Keratinocyte (primary cell): ENCODE data around the gene DIPK1A. TPM values are rescaled to one million over a fixed set of nuclear protein-coding genes. Genes with fewer than 3 reads are reported as not detected.
A peak's percentile ranks its signal among the peaks of the same experiment; 100 is the strongest.

Experiments
- DNase-seq: peaks from one replicate; pipeline ENCODE4 v3.0.0-alpha.2; 2011; ENCODE audit warnings: low read depth, missing footprints, low spot score
- FAIRE-seq: peaks from 2 replicates; lab custom pipeline; 2011; peaks lifted over from hg19 to GRCh38; lab: Jason Lieb, UNC
- H2AFZ ChIP-seq: 2 replicates; pipeline ENCODE4 v1.6.0; 2012; ENCODE audit warnings: low read length, control low read depth, inconsistent platforms; ENCODE audit not compliant: control insufficient read depth
- H3K27ac ChIP-seq: 2 replicates; pipeline ENCODE4 v1.5.1; 2011; ENCODE audit warnings: low read length; ENCODE audit not compliant: control insufficient read depth, insufficient read depth
- H3K27me3 ChIP-seq: 3 replicates; pipeline ENCODE4 v1.6.0; 2011; ENCODE audit warnings: low read length; ENCODE audit not compliant: control insufficient read depth, insufficient read depth; ENCODE audit errors: extremely low read depth
- H3K36me3 ChIP-seq, 2 experiments: 2 replicates in 1 of 2; 3 replicates in 1 of 2; pipeline ENCODE4 v1.5.1; 2011; ENCODE audit warnings: low read length in 2 of 2, mild to moderate bottlenecking in 1 of 2; ENCODE audit not compliant: control insufficient read depth in 2 of 2, insufficient read depth in 2 of 2; ENCODE audit errors: extremely low read depth in 1 of 2
- H3K4me1 ChIP-seq: 3 replicates; pipeline ENCODE4 v1.5.1; 2011; ENCODE audit warnings: low read length; ENCODE audit not compliant: control insufficient read depth, insufficient read depth; ENCODE audit errors: extremely low read depth
- H3K4me2 ChIP-seq: 3 replicates; pipeline ENCODE4 v1.6.0; 2011; ENCODE audit warnings: low read depth, low read length; ENCODE audit not compliant: control insufficient read depth, insufficient read depth; ENCODE audit errors: extremely low read depth
- H3K4me3 ChIP-seq, 3 experiments: fragments of 200-600 bp in 1 of 3; sonication (generic) in 1 of 3; 2 replicates in 2 of 3; 3 replicates in 1 of 3; pipeline ENCODE4 v1.5.1; 2011 to 2016; ENCODE audit warnings: low read length in 3 of 3, mild to moderate bottlenecking in 3 of 3, control low read depth in 2 of 3, inconsistent platforms in 1 of 3, low read depth in 1 of 3, mixed read lengths in 1 of 3, mixed run types in 1 of 3, moderate library complexity in 1 of 3; ENCODE audit not compliant: control insufficient read depth in 2 of 3, insufficient read depth in 2 of 3; ENCODE audit errors: extremely low read depth in 1 of 3
- H3K79me2 ChIP-seq: 2 replicates; pipeline ENCODE4 v1.6.0; 2012; ENCODE audit warnings: low read length; ENCODE audit not compliant: control insufficient read depth, insufficient read depth
- H3K9ac ChIP-seq: 3 replicates; pipeline ENCODE4 v1.6.0; 2011; ENCODE audit warnings: low read length; ENCODE audit not compliant: control insufficient read depth, insufficient read depth; ENCODE audit errors: extremely low read depth
- H3K9me1 ChIP-seq: 3 replicates; pipeline ENCODE4 v1.6.0; 2011; ENCODE audit warnings: low read length; ENCODE audit not compliant: control insufficient read depth, insufficient read depth; ENCODE audit errors: extremely low read depth
- H3K9me3 ChIP-seq: 2 replicates; pipeline ENCODE4 v1.5.1; 2012; ENCODE audit warnings: low read depth, low read length; ENCODE audit not compliant: control insufficient read depth
- H4K20me1 ChIP-seq: 3 replicates; pipeline ENCODE4 v1.6.0; 2011; ENCODE audit warnings: low read length; ENCODE audit not compliant: control insufficient read depth, insufficient read depth; ENCODE audit errors: extremely low read depth
- CTCF ChIP-seq, 3 experiments: IDR thresholded peaks in 1 of 3; conservative IDR thresholded peaks in 1 of 3; optimal IDR thresholded peaks in 1 of 3; 2 replicates in 2 of 3; 3 replicates in 1 of 3; pipeline versions ENCODE3 to v1.5.1; 2011; ENCODE audit warnings: low read length in 3 of 3, mild to moderate bottlenecking in 3 of 3, moderate library complexity in 2 of 3, control low read depth in 1 of 3, inconsistent platforms in 1 of 3; ENCODE audit not compliant: insufficient read depth in 2 of 3; ENCODE audit errors: extremely low read depth in 1 of 3
- EZH2 ChIP-seq: IDR thresholded peaks from one replicate; pipeline ENCODE4 v1.6.1; 2012; ENCODE audit warnings: inconsistent platforms, mild to moderate bottlenecking, low read length, moderate library complexity
- dilution Hi-C: fragments of 300-500 bp; cut with MboI; formaldehyde crosslinking; loops from one replicate; pipeline ENCODE4 v1.7.0; 2020; ENCODE audit warnings: low sequenced_read_pairs; ENCODE audit not compliant: extremely low pct_ligation_motif_present
- polyA plus RNA-seq, 5 experiments: library from polyadenylated mRNA; depleted of rRNA in 3 of 5; stranded (reverse) in 3 of 5; stranded (forward) in 1 of 5; unstranded in 1 of 5; fragments of >200 nt; gene quantifications; 1 replicate in 1 of 5; 2 replicates in 3 of 5; 3 replicates in 1 of 5; pipeline versions ENCODE4 v1.2.1 to v1.2.3, GENCODE V29; 2011 to 2012; ENCODE audit warnings: missing spikeins in 2 of 5, low read depth in 1 of 5, low replicate concordance in 1 of 5

Gene DIPK1A
- polyA plus RNA-seq, 1 donor (not counting 4 experiments of a cell fraction or from before 2014, with no cell fraction given) = 22.0 TPM

- peaks cover 22% of the 10 kb centered on the region for H3K4me1 ChIP-seq
- H3K36me3 ChIP-seq = peaks cover 36 to 43% of the 10 kb centered on the region in 2 experiments
- H3K4me3 ChIP-seq = no peak overlapping the region
- H2AFZ ChIP-seq = no peak overlapping the region
- no peak overlapping the region for H3K27ac ChIP-seq
- H3K9me1 ChIP-seq = no peaks in the 10 kb centered on the region
- peaks cover 87% of the 10 kb centered on the region for H3K79me2 ChIP-seq
- no peaks in the 10 kb centered on the region for H3K9me3 ChIP-seq
- TF ChIP-seq CTCF (optimal IDR thresholded peaks at IDR 0.05 in 1 of 3, IDR thresholded peaks at IDR 0.05 in 1 of 3, conservative IDR thresholded peaks at IDR 0.05 in 1 of 3; ENCODE audit: extremely low read depth in 1 of 3, insufficient read depth in 2 of 3, low read length in 3 of 3) (no peak), EZH2 (no peak)
- peak overlapping the region; percentile 38 for H3K4me2 ChIP-seq
- H3K27me3 ChIP-seq = no peaks in the 10 kb centered on the region
- H4K20me1 ChIP-seq = peaks cover 51% of the 10 kb centered on the region
- dilution Hi-C loops = no loop called here
- H3K9ac ChIP-seq = no peak overlapping the region
- FAIRE-seq = no peak
- DNase-seq = no peak
Observed at GRCh38 chr1:92837062-92837461, 124.2 kb downstream of the DIPK1A start.

- peaks cover 39% of the 10 kb centered on the region for H4K20me1 ChIP-seq
- TF ChIP-seq CTCF (optimal IDR thresholded peaks at IDR 0.05 in 1 of 3, IDR thresholded peaks at IDR 0.05 in 1 of 3, conservative IDR thresholded peaks at IDR 0.05 in 1 of 3; ENCODE audit: extremely low read depth in 1 of 3, insufficient read depth in 2 of 3, low read length in 3 of 3) = no peak
- no peak for TF ChIP-seq EZH2
- dilution Hi-C loops = no loop called here
- no peak overlapping the region for H2AFZ ChIP-seq
- H3K9me1 ChIP-seq = no peaks in the 10 kb centered on the region
- DNase-seq (no peak), FAIRE-seq (no peak)
- peaks cover 78% of the 10 kb centered on the region for H3K79me2 ChIP-seq
- no peaks in the 10 kb centered on the region for H3K9me3 ChIP-seq
- H3K4me1 ChIP-seq = peaks cover 24% of the 10 kb centered on the region
- no peaks in the 10 kb centered on the region for H3K27me3 ChIP-seq
- H3K9ac ChIP-seq = peak overlapping the region; percentile 100
- peaks cover 19 to 26% of the 10 kb centered on the region in 2 experiments for H3K36me3 ChIP-seq
- H3K4me2 ChIP-seq = peak overlapping the region; percentile 90
- H3K27ac ChIP-seq = no peak overlapping the region
- H3K4me3 ChIP-seq = peak overlapping the region in 2 of 3 experiments; percentile 98 to 99
Observed at GRCh38 chr1:92834617-92835016, 126.6 kb downstream of the DIPK1A start.
